Ascending aorta (tissue), 2 donors: ENCODE data around the gene NPDC1. TPM values are rescaled to one million over a fixed set of nuclear protein-coding genes. Genes with fewer than 3 reads are reported as not detected.

Experiments
- DNase-seq, 2 donors: peaks; one replicate each; pipeline ENCODE4 v3.0.0-alpha.2; 2019; ENCODE audit warnings: low spot score in 2 of 2
- H3K27ac ChIP-seq, 2 donors: fragments of 200-600 bp; sonication (generic); one replicate each; pipeline ENCODE4 v1.5.1; 2016 to 2017; ENCODE audit warnings: mild to moderate bottlenecking in 1 of 2
- H3K27me3 ChIP-seq: fragments of 200-600 bp; sonication (generic); one replicate; pipeline ENCODE4 v1.5.1; 2017
- H3K36me3 ChIP-seq, 2 donors: fragments of 200-600 bp; sonication (generic); one replicate each; pipeline ENCODE4 v1.5.1; 2016
- H3K4me1 ChIP-seq, 2 donors: fragments of 200-600 bp; sonication (generic); one replicate each; pipeline ENCODE4 v1.5.1; 2016 to 2017; ENCODE audit warnings: mild to moderate bottlenecking in 1 of 2
- H3K4me3 ChIP-seq, 2 donors: fragments of 200-600 bp; sonication (generic); one replicate each; pipeline ENCODE4 v1.5.1; 2016 to 2017; ENCODE audit warnings: mild to moderate bottlenecking in 1 of 2
- H3K9me3 ChIP-seq, 2 donors: fragments of 200-600 bp; sonication (generic); one replicate each; pipeline ENCODE4 v1.5.1; 2016
- intact Hi-C: fragments of 100-400 bp; cut with DNase I; formaldehyde crosslinking; loops from one replicate; pipeline ENCODE4 v1.15.1; 2023
- total RNA-seq: library from RNA; depleted of rRNA; stranded (reverse); fragments of >200 nt; gene quantifications from one replicate; pipeline ENCODE4 v1.1.0, GENCODE V29; 2016
- TF ChIP-seq, protein P1 (sequence below), 3 experiments: fragments of 200-600 bp in 2 of 3; fragments of 450-650 bp in 1 of 3; sonication (generic) in 2 of 3; IDR thresholded peaks; one replicate each; pipeline ENCODE4 v1.5.1; 2016 to 2019; ENCODE audit warnings: antibody characterized with exemption in 3 of 3, mild to moderate bottlenecking in 1 of 3, moderate library complexity in 1 of 3

NPDC1 gene
- total RNA-seq, 1 donor from 2014 or later = 579 TPM

GRCh38 chr9:137042751-137043727 is 2.9 kb downstream of the NPDC1 start:
- no peaks in the 10 kb centered on the region for H3K9me3 ChIP-seq
- H3K27me3 ChIP-seq = peaks cover 5% of the 10 kb centered on the region
- no peak overlapping the region for H3K4me3 ChIP-seq
- peak overlapping the region in 1 of 2 donors; percentile 53 for H3K27ac ChIP-seq
- intact Hi-C loops = no loop called here
- H3K4me1 ChIP-seq = peaks cover 5 to 20% of the 10 kb centered on the region in 2 donors
- TF ChIP-seq, protein P1, sequence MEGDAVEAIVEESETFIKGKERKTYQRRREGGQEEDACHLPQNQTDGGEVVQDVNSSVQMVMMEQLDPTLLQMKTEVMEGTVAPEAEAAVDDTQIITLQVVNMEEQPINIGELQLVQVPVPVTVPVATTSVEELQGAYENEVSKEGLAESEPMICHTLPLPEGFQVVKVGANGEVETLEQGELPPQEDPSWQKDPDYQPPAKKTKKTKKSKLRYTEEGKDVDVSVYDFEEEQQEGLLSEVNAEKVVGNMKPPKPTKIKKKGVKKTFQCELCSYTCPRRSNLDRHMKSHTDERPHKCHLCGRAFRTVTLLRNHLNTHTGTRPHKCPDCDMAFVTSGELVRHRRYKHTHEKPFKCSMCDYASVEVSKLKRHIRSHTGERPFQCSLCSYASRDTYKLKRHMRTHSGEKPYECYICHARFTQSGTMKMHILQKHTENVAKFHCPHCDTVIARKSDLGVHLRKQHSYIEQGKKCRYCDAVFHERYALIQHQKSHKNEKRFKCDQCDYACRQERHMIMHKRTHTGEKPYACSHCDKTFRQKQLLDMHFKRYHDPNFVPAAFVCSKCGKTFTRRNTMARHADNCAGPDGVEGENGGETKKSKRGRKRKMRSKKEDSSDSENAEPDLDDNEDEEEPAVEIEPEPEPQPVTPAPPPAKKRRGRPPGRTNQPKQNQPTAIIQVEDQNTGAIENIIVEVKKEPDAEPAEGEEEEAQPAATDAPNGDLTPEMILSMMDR (IDR thresholded peaks at IDR 0.05) = no peak
- H3K36me3 ChIP-seq = peaks cover 18 to 27% of the 10 kb centered on the region in 2 donors
- DNase-seq = no peak

- intact Hi-C loops = no loop called here
- Histone ChIP-seq H3K4me3 (no peak overlapping the region), H3K9me3 (no peaks in the 10 kb centered on the region), H3K27me3 (no peaks in the 10 kb centered on the region), H3K4me1 (peaks cover 5 to 15% of the 10 kb centered on the region in 2 donors), H3K36me3 (peaks cover 18 to 27% of the 10 kb centered on the region in 2 donors), H3K27ac (peak overlapping the region in 1 of 2 donors; percentile 17)
- no peak for DNase-seq
- TF ChIP-seq, protein P1 (IDR thresholded peaks at IDR 0.05) = no peak
Measured at GRCh38 chr9:137041124-137041523, 4.9 kb downstream of the NPDC1 start.

- H3K4me1 ChIP-seq = peaks cover 5 to 12% of the 10 kb centered on the region in 2 donors
- H3K27me3 ChIP-seq = no peaks in the 10 kb centered on the region
- intact Hi-C loops = no loop called here
- peaks cover 18 to 27% of the 10 kb centered on the region in 2 donors for H3K36me3 ChIP-seq
- no peak overlapping the region for H3K27ac ChIP-seq
- no peak overlapping the region for H3K4me3 ChIP-seq
- TF ChIP-seq, protein P1 (IDR thresholded peaks at IDR 0.05) = no peak
- H3K9me3 ChIP-seq = no peaks in the 10 kb centered on the region
- no peak for DNase-seq
Measured at GRCh38 chr9:137040568-137040967, 5.4 kb downstream of the NPDC1 start.

GRCh38 chr9:137039611-137040366 is 6.2 kb downstream of the NPDC1 start:
- Histone ChIP-seq H3K27me3 (no peaks in the 10 kb centered on the region), H3K27ac (no peak overlapping the region), H3K4me1 (peaks cover 2 to 12% of the 10 kb centered on the region in 2 donors), H3K4me3 (no peak overlapping the region), H3K36me3 (peaks cover 18 to 27% of the 10 kb centered on the region in 2 donors), H3K9me3 (no peaks in the 10 kb centered on the region)
- DNase-seq = no peak
- intact Hi-C loops = no loop called here
- TF ChIP-seq, protein P1 (IDR thresholded peaks at IDR 0.05) = no peak

- intact Hi-C loops = no loop called here
- H3K36me3 ChIP-seq = peaks cover 18 to 27% of the 10 kb centered on the region in 2 donors
Measured at GRCh38 chr9:137038916-137039315, 7.1 kb downstream of the NPDC1 start.

More at GRCh38 chr9:137038916-137039315, 7.1 kb downstream of the NPDC1 start:
- TF ChIP-seq, protein P1 (IDR thresholded peaks at IDR 0.05) = no peak
- DNase-seq = no peak
- Histone ChIP-seq H3K4me1 (peaks cover 0 to 7% of the 10 kb centered on the region in 2 donors), H3K27me3 (no peaks in the 10 kb centered on the region), H3K4me3 (no peak overlapping the region), H3K9me3 (no peaks in the 10 kb centered on the region), H3K27ac (no peak overlapping the region)
